Measurements from ENCODE around the gene UBR3. TPM values are rescaled to one million over a fixed set of nuclear protein-coding genes. Genes with fewer than 3 reads are reported as not detected.

UBR3 gene
- total and polyA plus RNA-seq, 2 experiments from 2014 or later: 10.7 to 28.0 TPM

DNA sequence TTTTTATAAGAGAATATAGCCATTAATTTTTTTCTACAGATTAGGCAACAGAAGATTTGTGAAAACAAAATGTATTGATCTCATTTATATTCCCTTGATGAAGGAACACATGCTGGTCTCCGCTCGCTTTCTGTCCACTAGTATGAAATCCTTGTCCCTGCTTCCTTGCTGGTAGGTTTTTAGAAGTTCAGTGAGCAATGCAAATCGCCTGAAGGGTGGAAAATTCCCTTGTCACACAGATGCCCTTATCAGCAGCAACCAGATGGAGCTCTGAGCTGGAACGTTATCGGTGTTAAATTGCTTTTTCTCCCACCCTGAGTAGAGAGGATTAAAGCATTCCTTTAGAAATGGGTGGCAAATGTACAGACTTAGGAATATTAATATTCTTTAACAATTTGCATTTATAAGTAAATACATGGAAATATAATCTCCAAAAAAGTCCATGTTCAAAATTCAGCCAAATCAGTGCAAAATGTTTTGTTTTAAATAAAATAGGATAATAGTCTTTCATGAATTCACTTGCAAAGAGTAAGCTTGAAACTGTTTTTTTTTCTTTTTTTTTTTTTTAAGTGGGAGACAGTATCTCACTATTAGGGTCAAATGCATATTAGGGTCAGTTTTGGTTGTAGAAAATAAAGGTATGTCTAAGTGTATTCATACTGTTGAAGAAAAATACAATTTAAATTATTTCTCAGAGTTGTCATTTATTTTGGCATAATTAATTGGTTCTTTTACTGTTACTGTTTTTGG, 186.7 kb downstream of the UBR3 start:
- peak; percentile 36 for DNase-seq (ENCODE audit: low spot score)

DNA sequence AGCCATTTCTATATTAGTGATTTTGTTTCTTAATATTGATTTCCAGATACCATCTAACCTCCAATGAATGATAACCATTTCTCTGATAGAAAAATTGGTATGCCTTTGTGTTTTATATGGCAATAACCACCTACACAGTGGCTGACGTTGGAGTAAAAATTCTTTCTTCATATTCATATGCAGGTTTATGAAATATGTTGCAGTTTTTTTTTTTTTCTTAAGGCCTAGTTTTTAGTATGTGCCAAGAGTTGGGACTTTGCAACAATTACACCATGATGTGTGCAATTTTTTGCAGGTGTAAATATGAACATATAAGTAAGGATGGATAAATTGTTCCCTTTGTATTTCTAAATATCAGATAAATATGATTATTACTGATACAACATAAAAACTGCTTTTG, 187.5 kb downstream of the UBR3 start:
- Histone ChIP-seq H3K79me2 (replicated peaks; ENCODE audit: insufficient read depth) (no peaks in the 10 kb centered on the region), H3K27ac (ENCODE audit: low read depth) (no peak overlapping the region), H3K27me3 (ENCODE audit: insufficient read depth) (no peaks in the 10 kb centered on the region), H3K4me3 (no peak overlapping the region), H3K4me2 (no peak overlapping the region), H2AFZ (no peak overlapping the region), H3K36me3 (ENCODE audit: insufficient read depth) (no peaks in the 10 kb centered on the region), H4K20me1 (replicated peaks; ENCODE audit: insufficient read depth) (no peaks in the 10 kb centered on the region), H3K4me1 (ENCODE audit: insufficient read depth) (no peaks in the 10 kb centered on the region), H3F3A (replicated peaks; ENCODE audit: low read depth) (no peaks in the 10 kb centered on the region), H3K9me2 (ENCODE audit: insufficient read depth) (no peaks in the 10 kb centered on the region)
- H3K27me3 Mint-ChIP-seq (ENCODE audit: insufficient read depth, low read depth, poor library complexity): no peaks in the 10 kb centered on the region
- no peaks in the 10 kb centered on the region for H3K36me3 Mint-ChIP-seq (ENCODE audit: low read depth)
- H3K4me3 Mint-ChIP-seq: no peak overlapping the region
- ATAC-seq (no peak), DNase-seq (ENCODE audit: low spot score) (no peak)
- H3K9me3 Mint-ChIP-seq: no peaks in the 10 kb centered on the region
- no peak overlapping the region for H3K27ac Mint-ChIP-seq
- peaks cover 3% of the 10 kb centered on the region for H3K4me1 Mint-ChIP-seq
- TF ChIP-seq, protein P1, sequence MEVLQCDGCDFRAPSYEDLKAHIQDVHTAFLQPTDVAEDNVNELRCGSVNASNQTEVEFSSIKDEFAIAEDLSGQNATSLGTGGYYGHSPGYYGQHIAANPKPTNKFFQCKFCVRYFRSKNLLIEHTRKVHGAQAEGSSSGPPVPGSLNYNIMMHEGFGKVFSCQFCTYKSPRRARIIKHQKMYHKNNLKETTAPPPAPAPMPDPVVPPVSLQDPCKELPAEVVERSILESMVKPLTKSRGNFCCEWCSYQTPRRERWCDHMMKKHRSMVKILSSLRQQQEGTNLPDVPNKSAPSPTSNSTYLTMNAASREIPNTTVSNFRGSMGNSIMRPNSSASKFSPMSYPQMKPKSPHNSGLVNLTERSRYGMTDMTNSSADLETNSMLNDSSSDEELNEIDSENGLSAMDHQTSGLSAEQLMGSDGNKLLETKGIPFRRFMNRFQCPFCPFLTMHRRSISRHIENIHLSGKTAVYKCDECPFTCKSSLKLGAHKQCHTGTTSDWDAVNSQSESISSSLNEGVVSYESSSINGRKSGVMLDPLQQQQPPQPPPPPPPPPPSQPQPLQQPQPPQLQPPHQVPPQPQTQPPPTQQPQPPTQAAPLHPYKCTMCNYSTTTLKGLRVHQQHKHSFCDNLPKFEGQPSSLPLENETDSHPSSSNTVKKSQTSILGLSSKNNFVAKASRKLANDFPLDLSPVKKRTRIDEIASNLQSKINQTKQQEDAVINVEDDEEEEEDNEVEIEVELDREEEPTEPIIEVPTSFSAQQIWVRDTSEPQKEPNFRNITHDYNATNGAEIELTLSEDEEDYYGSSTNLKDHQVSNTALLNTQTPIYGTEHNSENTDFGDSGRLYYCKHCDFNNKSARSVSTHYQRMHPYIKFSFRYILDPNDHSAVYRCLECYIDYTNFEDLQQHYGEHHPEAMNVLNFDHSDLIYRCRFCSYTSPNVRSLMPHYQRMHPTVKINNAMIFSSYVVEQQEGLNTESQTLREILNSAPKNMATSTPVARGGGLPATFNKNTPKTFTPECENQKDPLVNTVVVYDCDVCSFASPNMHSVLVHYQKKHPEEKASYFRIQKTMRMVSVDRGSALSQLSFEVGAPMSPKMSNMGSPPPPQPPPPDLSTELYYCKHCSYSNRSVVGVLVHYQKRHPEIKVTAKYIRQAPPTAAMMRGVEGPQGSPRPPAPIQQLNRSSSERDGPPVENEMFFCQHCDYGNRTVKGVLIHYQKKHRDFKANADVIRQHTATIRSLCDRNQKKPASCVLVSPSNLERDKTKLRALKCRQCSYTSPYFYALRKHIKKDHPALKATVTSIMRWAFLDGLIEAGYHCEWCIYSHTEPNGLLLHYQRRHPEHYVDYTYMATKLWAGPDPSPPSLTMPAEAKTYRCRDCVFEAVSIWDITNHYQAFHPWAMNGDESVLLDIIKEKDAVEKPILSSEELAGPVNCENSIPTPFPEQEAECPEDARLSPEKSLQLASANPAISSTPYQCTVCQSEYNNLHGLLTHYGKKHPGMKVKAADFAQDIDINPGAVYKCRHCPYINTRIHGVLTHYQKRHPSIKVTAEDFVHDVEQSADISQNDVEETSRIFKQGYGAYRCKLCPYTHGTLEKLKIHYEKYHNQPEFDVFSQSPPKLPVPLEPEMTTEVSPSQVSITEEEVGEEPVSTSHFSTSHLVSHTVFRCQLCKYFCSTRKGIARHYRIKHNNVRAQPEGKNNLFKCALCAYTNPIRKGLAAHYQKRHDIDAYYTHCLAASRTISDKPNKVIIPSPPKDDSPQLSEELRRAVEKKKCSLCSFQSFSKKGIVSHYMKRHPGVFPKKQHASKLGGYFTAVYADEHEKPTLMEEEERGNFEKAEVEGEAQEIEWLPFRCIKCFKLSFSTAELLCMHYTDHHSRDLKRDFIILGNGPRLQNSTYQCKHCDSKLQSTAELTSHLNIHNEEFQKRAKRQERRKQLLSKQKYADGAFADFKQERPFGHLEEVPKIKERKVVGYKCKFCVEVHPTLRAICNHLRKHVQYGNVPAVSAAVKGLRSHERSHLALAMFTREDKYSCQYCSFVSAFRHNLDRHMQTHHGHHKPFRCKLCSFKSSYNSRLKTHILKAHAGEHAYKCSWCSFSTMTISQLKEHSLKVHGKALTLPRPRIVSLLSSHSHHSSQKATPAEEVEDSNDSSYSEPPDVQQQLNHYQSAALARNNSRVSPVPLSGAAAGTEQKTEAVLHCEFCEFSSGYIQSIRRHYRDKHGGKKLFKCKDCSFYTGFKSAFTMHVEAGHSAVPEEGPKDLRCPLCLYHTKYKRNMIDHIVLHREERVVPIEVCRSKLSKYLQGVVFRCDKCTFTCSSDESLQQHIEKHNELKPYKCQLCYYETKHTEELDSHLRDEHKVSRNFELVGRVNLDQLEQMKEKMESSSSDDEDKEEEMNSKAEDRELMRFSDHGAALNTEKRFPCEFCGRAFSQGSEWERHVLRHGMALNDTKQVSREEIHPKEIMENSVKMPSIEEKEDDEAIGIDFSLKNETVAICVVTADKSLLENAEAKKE (CRISPR knock-in tag; IDR thresholded peaks at IDR 0.05): no peak
- TF ChIP-seq CREB1 (CRISPR knock-in tag; IDR thresholded peaks at IDR 0.05; ENCODE audit: low read depth): no peak
- TF ChIP-seq ZNF114 (CRISPR knock-in tag; IDR thresholded peaks at IDR 0.05): no peak
- TF ChIP-seq ZNF331 (CRISPR knock-in tag; IDR thresholded peaks at IDR 0.05; ENCODE audit: low read depth): no peak
- TF ChIP-seq POLR2AphosphoS5 (IDR thresholded peaks at IDR 0.05; ENCODE audit: low read depth): no peak
- no peak for TF ChIP-seq NANOG (IDR thresholded peaks at IDR 0.05; ENCODE audit: borderline replicate concordance)
- TF ChIP-seq, protein P2, sequence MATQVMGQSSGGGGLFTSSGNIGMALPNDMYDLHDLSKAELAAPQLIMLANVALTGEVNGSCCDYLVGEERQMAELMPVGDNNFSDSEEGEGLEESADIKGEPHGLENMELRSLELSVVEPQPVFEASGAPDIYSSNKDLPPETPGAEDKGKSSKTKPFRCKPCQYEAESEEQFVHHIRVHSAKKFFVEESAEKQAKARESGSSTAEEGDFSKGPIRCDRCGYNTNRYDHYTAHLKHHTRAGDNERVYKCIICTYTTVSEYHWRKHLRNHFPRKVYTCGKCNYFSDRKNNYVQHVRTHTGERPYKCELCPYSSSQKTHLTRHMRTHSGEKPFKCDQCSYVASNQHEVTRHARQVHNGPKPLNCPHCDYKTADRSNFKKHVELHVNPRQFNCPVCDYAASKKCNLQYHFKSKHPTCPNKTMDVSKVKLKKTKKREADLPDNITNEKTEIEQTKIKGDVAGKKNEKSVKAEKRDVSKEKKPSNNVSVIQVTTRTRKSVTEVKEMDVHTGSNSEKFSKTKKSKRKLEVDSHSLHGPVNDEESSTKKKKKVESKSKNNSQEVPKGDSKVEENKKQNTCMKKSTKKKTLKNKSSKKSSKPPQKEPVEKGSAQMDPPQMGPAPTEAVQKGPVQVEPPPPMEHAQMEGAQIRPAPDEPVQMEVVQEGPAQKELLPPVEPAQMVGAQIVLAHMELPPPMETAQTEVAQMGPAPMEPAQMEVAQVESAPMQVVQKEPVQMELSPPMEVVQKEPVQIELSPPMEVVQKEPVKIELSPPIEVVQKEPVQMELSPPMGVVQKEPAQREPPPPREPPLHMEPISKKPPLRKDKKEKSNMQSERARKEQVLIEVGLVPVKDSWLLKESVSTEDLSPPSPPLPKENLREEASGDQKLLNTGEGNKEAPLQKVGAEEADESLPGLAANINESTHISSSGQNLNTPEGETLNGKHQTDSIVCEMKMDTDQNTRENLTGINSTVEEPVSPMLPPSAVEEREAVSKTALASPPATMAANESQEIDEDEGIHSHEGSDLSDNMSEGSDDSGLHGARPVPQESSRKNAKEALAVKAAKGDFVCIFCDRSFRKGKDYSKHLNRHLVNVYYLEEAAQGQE (IDR thresholded peaks at IDR 0.05; ENCODE audit: unreplicated experiment): no peak

More for the DNA sequence above, 186.7 kb downstream of the UBR3 start:
- Histone ChIP-seq H2AFZ (no peak overlapping the region), H3K9me2 (ENCODE audit: insufficient read depth) (no peaks in the 10 kb centered on the region), H3K36me3 (ENCODE audit: insufficient read depth) (no peaks in the 10 kb centered on the region), H3K27me3 (ENCODE audit: insufficient read depth) (no peaks in the 10 kb centered on the region), H4K20me1 (replicated peaks; ENCODE audit: insufficient read depth) (no peaks in the 10 kb centered on the region), H3K4me2 (no peak overlapping the region), H3F3A (replicated peaks; ENCODE audit: low read depth) (no peaks in the 10 kb centered on the region), H3K4me3 (no peak overlapping the region), H3K27ac (ENCODE audit: low read depth) (no peak overlapping the region), H3K4me1 (ENCODE audit: insufficient read depth) (no peaks in the 10 kb centered on the region), H3K79me2 (replicated peaks; ENCODE audit: insufficient read depth) (no peaks in the 10 kb centered on the region)
- peak; percentile 38; the same call in 1 of the 3 replicates for ATAC-seq
- H3K36me3 Mint-ChIP-seq (ENCODE audit: low read depth): no peaks in the 10 kb centered on the region
- TF ChIP-seq, protein P3, sequence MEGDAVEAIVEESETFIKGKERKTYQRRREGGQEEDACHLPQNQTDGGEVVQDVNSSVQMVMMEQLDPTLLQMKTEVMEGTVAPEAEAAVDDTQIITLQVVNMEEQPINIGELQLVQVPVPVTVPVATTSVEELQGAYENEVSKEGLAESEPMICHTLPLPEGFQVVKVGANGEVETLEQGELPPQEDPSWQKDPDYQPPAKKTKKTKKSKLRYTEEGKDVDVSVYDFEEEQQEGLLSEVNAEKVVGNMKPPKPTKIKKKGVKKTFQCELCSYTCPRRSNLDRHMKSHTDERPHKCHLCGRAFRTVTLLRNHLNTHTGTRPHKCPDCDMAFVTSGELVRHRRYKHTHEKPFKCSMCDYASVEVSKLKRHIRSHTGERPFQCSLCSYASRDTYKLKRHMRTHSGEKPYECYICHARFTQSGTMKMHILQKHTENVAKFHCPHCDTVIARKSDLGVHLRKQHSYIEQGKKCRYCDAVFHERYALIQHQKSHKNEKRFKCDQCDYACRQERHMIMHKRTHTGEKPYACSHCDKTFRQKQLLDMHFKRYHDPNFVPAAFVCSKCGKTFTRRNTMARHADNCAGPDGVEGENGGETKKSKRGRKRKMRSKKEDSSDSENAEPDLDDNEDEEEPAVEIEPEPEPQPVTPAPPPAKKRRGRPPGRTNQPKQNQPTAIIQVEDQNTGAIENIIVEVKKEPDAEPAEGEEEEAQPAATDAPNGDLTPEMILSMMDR (conservative IDR thresholded peaks at IDR 0.05; ENCODE audit: low read depth in 2 of 2): 0 out of 4 replicates have a peak, but pooled peaks of 1 of the 2 experiments have one; percentile 21
- TF ChIP-seq CREB1 (CRISPR knock-in tag; IDR thresholded peaks at IDR 0.05; ENCODE audit: low read depth): no peak
- peaks cover 3% of the 10 kb centered on the region for H3K4me1 Mint-ChIP-seq
- H3K27ac Mint-ChIP-seq: no peak overlapping the region
- H3K27me3 Mint-ChIP-seq (ENCODE audit: insufficient read depth, low read depth, poor library complexity): no peaks in the 10 kb centered on the region
- no peak overlapping the region for H3K4me3 Mint-ChIP-seq
- H3K9me3 Mint-ChIP-seq: no peaks in the 10 kb centered on the region

All from GM23338 (cell line).